Neutrophil (primary cell): ENCODE results near the gene WBP1L.
"Not testable (repeated sequence)": the region's sequence is repeated elsewhere in the genome, so short reads cannot be mapped to it uniquely, and the experiment has no call there.

Source experiments
- H3K27ac ChIP-seq: fragments of 200-600 bp; sonication (generic); 2 replicates; pipeline ENCODE4 v1.5.1; 2016; ENCODE audit warnings: mild to moderate bottlenecking, moderate library complexity
- H3K27me3 ChIP-seq: fragments of 200-600 bp; sonication (generic); 2 replicates; pipeline ENCODE4 v1.6.0; 2016; ENCODE audit warnings: mild to moderate bottlenecking
- H3K36me3 ChIP-seq: fragments of 200-600 bp; sonication (generic); 2 replicates; pipeline ENCODE4 v1.5.1; 2017
- H3K4me1 ChIP-seq, 2 experiments: fragments of 200-600 bp in 1 of 2; sonication (generic) in 1 of 2; 1 replicate in 1 of 2; 2 replicates in 1 of 2; pipeline versions ENCODE4 v1.5.1 to v1.6.1; 2013 to 2016; ENCODE audit warnings: low read depth in 1 of 2, low read length in 1 of 2, mild to moderate bottlenecking in 1 of 2, moderate library complexity in 1 of 2; ENCODE audit not compliant: control insufficient read depth in 1 of 2, insufficient read depth in 1 of 2
- H3K4me3 ChIP-seq, 2 experiments: fragments of 200-600 bp in 1 of 2; sonication (generic) in 1 of 2; 1 replicate in 1 of 2; 2 replicates in 1 of 2; pipeline ENCODE4 v1.5.1; 2013 to 2016; ENCODE audit warnings: low read depth in 1 of 2, low read length in 1 of 2, mild to moderate bottlenecking in 1 of 2, moderate library complexity in 1 of 2
- H3K9me3 ChIP-seq: fragments of 200-600 bp; sonication (generic); 2 replicates; pipeline ENCODE4 v1.5.1; 2016
- CTCF ChIP-seq: fragments of 200-600 bp; sonication (generic); IDR thresholded peaks from 2 replicates; pipeline ENCODE4 v1.5.1; 2016; ENCODE audit warnings: antibody characterized with exemption

WBP1L gene

DNA sequence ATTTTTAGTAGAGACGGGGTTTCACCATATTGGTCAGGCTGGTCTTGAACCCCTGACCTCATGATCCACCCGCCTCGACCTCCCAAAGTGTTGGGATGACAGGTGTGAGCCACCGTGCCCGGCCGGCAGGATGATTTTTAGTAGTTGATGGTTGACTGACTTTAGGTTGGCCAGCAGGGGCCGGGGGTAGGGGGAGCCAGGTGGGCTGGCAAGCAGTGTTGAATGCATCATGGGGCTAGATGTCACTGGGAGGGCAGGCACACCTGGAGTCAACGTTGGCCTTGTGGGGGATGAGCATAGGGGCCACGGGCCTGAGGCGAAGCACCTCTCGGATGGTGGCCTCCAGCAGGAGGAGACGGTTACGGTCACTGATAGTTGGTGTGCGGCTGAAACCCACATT is 88.5 kb downstream of the WBP1L start:
- no peaks in the 10 kb centered on the region for H3K27me3 ChIP-seq
- no peak for TF ChIP-seq CTCF

GRCh38 chr10:102832987-102833386 is 89.2 kb downstream of the WBP1L start:
- Histone ChIP-seq H3K4me1 (no peaks in the 10 kb centered on the region), H3K4me3 (no peak overlapping the region), H3K27ac (no peak overlapping the region), H3K36me3 (no peaks in the 10 kb centered on the region), H3K9me3 (no peaks in the 10 kb centered on the region), H3K27me3 (no peaks in the 10 kb centered on the region)
- no peak for TF ChIP-seq CTCF

More for the DNA sequence above, 88.5 kb downstream of the WBP1L start:
- no peaks in the 10 kb centered on the region for H3K4me1 ChIP-seq
- no peak overlapping the region for H3K4me3 ChIP-seq
- no peaks in the 10 kb centered on the region for H3K9me3 ChIP-seq
- H3K27ac ChIP-seq, result no peak overlapping the region
- H3K36me3 ChIP-seq, result no peaks in the 10 kb centered on the region

GRCh38 chr10:102834143-102834542 is 90.4 kb downstream of the WBP1L start:
- no peak overlapping the region for H3K4me3 ChIP-seq
- TF ChIP-seq CTCF, result no peak
- H3K4me1 ChIP-seq, result no peaks in the 10 kb centered on the region
- no peaks in the 10 kb centered on the region for H3K27me3 ChIP-seq
- H3K9me3 ChIP-seq, result no peaks in the 10 kb centered on the region
- H3K27ac ChIP-seq, result no peak overlapping the region
- no peaks in the 10 kb centered on the region for H3K36me3 ChIP-seq

GRCh38 chr10:102835007-102835482 is 91.3 kb downstream of the WBP1L start:
- H3K9me3 ChIP-seq, result no peaks in the 10 kb centered on the region
- no peaks in the 10 kb centered on the region for H3K4me1 ChIP-seq
- TF ChIP-seq CTCF, result peak; percentile 74
- no peak overlapping the region for H3K4me3 ChIP-seq
- no peaks in the 10 kb centered on the region for H3K36me3 ChIP-seq
- H3K27me3 ChIP-seq, result no peaks in the 10 kb centered on the region
- no peak overlapping the region for H3K27ac ChIP-seq

DNA sequence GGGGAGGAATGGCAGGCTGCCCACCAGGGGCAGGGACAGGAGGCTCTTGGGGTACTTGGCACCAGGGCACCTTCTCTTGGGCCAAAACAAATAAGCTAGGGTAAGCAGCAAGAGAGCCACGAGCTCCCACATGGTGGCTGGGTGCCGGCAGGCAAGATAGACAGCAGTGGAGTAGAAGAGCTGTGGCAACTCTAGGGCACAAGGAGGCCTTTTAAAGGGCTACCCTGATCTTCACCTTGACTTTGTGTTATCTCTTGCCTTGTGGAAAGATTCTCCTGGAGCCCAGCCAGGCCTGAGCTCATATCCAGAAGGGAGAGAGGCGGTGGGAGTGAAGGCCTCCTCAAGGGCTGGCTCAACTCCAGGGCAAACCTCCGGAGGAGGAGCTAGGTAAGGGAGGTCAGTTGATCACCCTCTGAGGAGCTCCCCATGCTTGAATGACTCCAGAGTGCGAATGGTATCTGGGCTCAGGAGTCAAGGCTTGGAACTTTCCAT is 93.5 kb downstream of the WBP1L start, which contains the start of gene CYP17A1:
TSS of gene CYP17A1 (minus strand) at position 184 of the 492 bp plus-strand sequence. CDS start at position 132, 52 bp downstream.
- no peaks in the 10 kb centered on the region for H3K9me3 ChIP-seq
- H3K27ac ChIP-seq, result no peak within 1 kb of the TSS
- H3K27me3 ChIP-seq, result peaks cover 4% of the 10 kb centered on the region
- no peak within 1 kb of the TSS for H3K4me3 ChIP-seq
- no peaks in the 10 kb centered on the region for H3K4me1 ChIP-seq
- H3K36me3 ChIP-seq, result no peaks in the 10 kb centered on the region
- TF ChIP-seq CTCF, result no peak

- H3K27ac ChIP-seq, H3K36me3 ChIP-seq, H3K9me3 ChIP-seq, H3K4me3 ChIP-seq, H3K27me3 ChIP-seq, H3K4me1 ChIP-seq: not testable (repeated sequence)
Observed at GRCh38 chr10:102838276-102838927, 94.7 kb downstream of the WBP1L start.
